Measurements from ENCODE around the gene DEF6. TPM values are rescaled to one million over a fixed set of nuclear protein-coding genes. Genes with fewer than 3 reads are reported as not detected.

The DEF6 gene
- polyA plus RNA-seq, 1 experiment = 2.5 TPM

DNA sequence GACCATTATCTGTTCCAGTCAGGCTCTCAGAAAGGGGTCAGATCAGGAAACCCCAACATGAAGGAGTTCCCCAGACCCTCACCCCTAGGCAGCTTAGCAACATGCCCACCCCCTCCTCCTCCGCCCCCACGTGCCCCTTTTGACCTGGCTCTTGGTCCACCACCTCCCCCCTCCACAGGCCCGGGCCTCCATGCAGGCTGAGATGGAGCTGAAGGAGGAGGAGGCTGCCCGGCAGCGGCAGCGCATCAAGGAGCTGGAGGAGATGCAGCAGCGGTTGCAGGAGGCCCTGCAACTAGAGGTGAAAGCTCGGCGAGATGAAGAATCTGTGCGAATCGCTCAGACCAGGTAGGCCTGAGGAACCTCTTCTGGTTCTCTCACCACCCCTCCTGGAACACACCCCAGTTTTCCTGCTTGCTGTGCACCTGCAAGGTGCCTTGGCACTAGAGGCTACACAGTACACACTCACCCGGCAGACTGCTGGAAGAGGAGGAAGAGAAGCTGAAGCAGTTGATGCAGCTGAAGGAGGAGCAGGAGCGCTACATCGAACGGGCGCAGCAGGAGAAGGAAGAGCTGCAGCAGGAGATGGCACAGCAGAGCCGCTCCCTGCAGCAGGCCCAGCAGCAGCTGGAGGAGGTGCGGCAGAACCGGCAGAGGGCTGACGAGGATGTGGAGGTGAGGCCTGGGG, 21.9 kb downstream of the DEF6 start:
- POLR2A ChIA-PET = no interaction called here

DNA sequence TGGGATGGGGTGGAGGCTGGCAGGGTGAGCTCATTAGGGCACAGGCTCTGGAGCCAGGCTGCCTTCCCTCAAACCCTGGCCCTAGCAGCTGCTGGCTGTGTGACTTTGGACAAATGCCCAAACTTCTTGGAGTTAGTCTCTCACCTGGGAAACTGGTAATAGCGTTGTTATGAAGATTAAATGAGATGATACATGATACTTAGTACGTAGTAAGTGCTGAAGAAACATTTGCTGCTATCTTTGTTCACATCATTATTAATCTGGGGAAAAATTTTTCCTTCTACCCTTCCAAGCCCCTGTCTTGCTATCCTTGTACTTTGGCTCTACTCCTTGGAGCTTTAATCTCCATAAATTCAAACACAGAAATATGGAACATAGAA, 22.4 kb downstream of the DEF6 start:
- TF ChIP-seq, protein P1, sequence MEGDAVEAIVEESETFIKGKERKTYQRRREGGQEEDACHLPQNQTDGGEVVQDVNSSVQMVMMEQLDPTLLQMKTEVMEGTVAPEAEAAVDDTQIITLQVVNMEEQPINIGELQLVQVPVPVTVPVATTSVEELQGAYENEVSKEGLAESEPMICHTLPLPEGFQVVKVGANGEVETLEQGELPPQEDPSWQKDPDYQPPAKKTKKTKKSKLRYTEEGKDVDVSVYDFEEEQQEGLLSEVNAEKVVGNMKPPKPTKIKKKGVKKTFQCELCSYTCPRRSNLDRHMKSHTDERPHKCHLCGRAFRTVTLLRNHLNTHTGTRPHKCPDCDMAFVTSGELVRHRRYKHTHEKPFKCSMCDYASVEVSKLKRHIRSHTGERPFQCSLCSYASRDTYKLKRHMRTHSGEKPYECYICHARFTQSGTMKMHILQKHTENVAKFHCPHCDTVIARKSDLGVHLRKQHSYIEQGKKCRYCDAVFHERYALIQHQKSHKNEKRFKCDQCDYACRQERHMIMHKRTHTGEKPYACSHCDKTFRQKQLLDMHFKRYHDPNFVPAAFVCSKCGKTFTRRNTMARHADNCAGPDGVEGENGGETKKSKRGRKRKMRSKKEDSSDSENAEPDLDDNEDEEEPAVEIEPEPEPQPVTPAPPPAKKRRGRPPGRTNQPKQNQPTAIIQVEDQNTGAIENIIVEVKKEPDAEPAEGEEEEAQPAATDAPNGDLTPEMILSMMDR (IDR thresholded peaks at IDR 0.05; ENCODE audit: low read depth, low read length) = no peak
- POLR2A ChIA-PET = no interaction called here
- no peaks in the 10 kb centered on the region for H3K9me3 ChIP-seq (ENCODE audit: control insufficient read depth, insufficient read depth, low read length)
- DNase-seq (ENCODE audit: low read depth, low spot score) = no peak
- no peak overlapping the region for H3K27ac ChIP-seq (ENCODE audit: low read depth, low read length)
- H3K27me3 ChIP-seq (ENCODE audit: control insufficient read depth, insufficient read depth, low read length) = no peaks in the 10 kb centered on the region
- H3K4me3 ChIP-seq (ENCODE audit: low read depth, low read length) = no peak overlapping the region
- CTCF ChIA-PET = interaction anchor here (0.9 kb wide), 1 partner anchor 8 kb away, joined by 4 read pairs; no protein-coding TSS in a partner anchor

More for the DNA sequence above, 21.9 kb downstream of the DEF6 start:
- TF ChIP-seq, protein P1 (IDR thresholded peaks at IDR 0.05; ENCODE audit: low read depth, low read length) = no peak
- Histone ChIP-seq H3K4me3 (ENCODE audit: low read depth, low read length) (no peak overlapping the region), H3K27ac (ENCODE audit: low read depth, low read length) (no peak overlapping the region), H3K9me3 (ENCODE audit: control insufficient read depth, insufficient read depth, low read length) (no peaks in the 10 kb centered on the region), H3K27me3 (ENCODE audit: control insufficient read depth, insufficient read depth, low read length) (no peaks in the 10 kb centered on the region)
- CTCF ChIA-PET = interaction anchor here (0.9 to 1.6 kb wide), 2 partner anchors 8 to 130 kb away, joined by 4 read pairs; no protein-coding TSS in a partner anchor
- no peak for DNase-seq (ENCODE audit: low read depth, low spot score)

DNA sequence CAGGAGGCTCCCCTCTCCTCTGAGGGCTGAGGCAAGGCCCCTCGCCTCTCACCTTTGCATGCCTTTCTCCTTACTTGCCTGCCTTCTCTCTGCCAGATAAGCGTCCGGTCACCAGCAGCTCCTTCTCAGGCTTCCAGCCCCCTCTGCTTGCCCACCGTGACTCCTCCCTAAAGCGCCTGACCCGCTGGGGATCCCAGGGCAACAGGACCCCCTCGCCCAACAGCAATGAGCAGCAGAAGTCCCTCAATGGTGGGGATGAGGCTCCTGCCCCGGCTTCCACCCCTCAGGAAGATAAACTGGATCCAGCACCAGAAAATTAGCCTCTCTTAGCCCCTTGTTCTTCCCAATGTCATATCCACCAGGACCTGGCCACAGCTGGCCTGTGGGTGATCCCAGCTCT, 23.5 kb downstream of the DEF6 start:
- ChIA-PET POLR2A (no interaction called here), CTCF (no interaction called here)
- Histone ChIP-seq H3K27me3 (ENCODE audit: control insufficient read depth, insufficient read depth, low read length) (no peaks in the 10 kb centered on the region), H3K9me3 (ENCODE audit: control insufficient read depth, insufficient read depth, low read length) (no peaks in the 10 kb centered on the region), H3K4me3 (ENCODE audit: low read depth, low read length) (no peak overlapping the region), H3K27ac (ENCODE audit: low read depth, low read length) (no peak overlapping the region)
- TF ChIP-seq, protein P1 (IDR thresholded peaks at IDR 0.05; ENCODE audit: low read depth, low read length) = no peak
- DNase-seq (ENCODE audit: low read depth, low spot score) = no peak

DNA sequence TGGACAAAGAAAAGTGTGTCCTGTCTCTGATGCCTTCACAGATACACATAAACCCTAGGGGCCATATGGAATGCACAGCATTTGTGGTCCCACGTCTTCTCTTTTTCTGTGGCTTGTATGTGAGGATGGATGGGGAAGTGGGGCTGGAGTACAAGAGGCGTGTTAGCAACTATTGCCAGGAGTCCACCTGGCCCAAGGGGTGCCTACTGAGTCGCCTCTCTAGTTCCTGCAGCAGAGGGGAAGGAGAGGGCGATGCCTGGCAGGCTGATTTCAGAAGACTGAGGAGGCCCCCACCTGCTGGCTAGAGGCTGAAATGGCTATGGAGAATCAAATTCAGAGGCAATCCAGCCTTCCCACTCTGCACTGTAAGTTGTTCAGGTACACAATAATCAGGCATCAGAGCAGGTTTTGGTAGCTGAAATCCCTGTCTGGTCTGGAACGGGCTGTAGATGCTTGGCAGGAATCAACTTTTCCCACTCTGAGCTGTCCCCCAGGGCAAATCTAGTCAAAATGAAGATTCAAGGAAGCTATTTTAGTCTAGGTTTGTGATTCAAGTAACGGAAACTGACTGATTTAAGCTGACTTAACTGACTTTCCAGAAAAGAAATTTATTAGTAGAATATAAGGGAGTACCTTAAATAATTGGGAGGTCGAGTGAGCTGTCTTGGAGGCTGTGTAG, 29.9 kb downstream of the DEF6 start:
- peak; percentile 15 for DNase-seq (ENCODE audit: low read depth, low spot score)
- Histone ChIP-seq H3K4me3 (ENCODE audit: low read depth, low read length) (no peak overlapping the region), H3K9me3 (ENCODE audit: control insufficient read depth, insufficient read depth, low read length) (peaks cover 4% of the 10 kb centered on the region; the same call in 1 of the 2 replicates), H3K27me3 (ENCODE audit: control insufficient read depth, insufficient read depth, low read length) (peaks cover 5% of the 10 kb centered on the region), H3K27ac (ENCODE audit: low read depth, low read length) (no peak overlapping the region)
- TF ChIP-seq, protein P1 (IDR thresholded peaks at IDR 0.05; ENCODE audit: low read depth, low read length) = peak; percentile 82
- ChIA-PET CTCF (interaction anchor here (0.6 to 2.5 kb wide), 21 partner anchors 8 to 1164 kb away, joined by 3 to 25 read pairs (median 4); partner anchors contain the start of genes DEF6, PPARD and ZNF76), POLR2A (interaction anchor here (0.6 kb wide), 1 partner anchor 69 kb away, joined by 3 read pairs; no protein-coding TSS in a partner anchor)

Data from AG04450 (cell line).